Measurements from ENCODE around the gene SLC30A2. TPM values are rescaled to one million over a fixed set of nuclear protein-coding genes. Genes with fewer than 3 reads are reported as not detected.
A peak's percentile ranks its signal among the peaks of the same experiment; 100 is the strongest.

SLC30A2 gene
- total and polyA plus RNA-seq, 9 of the 15 experiments (the other 6 are each of a cell fraction or from before 2014, with no cell fraction given), result 0.01 to 0.18 (median 0.06) TPM; not detected in 3

GRCh38 chr1:26045722-26046245, at the start of gene SLC30A2 (continued):
- TF ChIP-seq NRF1 (conservative IDR thresholded peaks at IDR 0.05 in 1 of 2, IDR thresholded peaks at IDR 0.05 in 1 of 2), result 0 out of 4 replicates have a peak, but pooled peaks of 1 of the 2 experiments have one; percentile 6
- no peak for TF ChIP-seq TEAD2 (tag; IDR thresholded peaks at IDR 0.05)
- TF ChIP-seq, protein P1, sequence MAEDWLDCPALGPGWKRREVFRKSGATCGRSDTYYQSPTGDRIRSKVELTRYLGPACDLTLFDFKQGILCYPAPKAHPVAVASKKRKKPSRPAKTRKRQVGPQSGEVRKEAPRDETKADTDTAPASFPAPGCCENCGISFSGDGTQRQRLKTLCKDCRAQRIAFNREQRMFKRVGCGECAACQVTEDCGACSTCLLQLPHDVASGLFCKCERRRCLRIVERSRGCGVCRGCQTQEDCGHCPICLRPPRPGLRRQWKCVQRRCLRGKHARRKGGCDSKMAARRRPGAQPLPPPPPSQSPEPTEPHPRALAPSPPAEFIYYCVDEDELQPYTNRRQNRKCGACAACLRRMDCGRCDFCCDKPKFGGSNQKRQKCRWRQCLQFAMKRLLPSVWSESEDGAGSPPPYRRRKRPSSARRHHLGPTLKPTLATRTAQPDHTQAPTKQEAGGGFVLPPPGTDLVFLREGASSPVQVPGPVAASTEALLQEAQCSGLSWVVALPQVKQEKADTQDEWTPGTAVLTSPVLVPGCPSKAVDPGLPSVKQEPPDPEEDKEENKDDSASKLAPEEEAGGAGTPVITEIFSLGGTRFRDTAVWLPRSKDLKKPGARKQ (CRISPR knock-in tag; IDR thresholded peaks at IDR 0.05), result 0 out of 2 replicates have a peak, but pooled peaks have one; percentile 68
- no peak for TF ChIP-seq PHB2 (IDR thresholded peaks at IDR 0.05; ENCODE audit: low read depth)
- peak in 1 of 3 experiments; percentile 4; a peak in 1 of 6 replicates for TF ChIP-seq CTCF (IDR thresholded peaks at IDR 0.05 in 2 of 3, conservative IDR thresholded peaks at IDR 0.05 in 1 of 3; ENCODE audit: insufficient read depth in 2 of 3, low read depth in 1 of 3, low read length in 3 of 3)
- TF ChIP-seq GABPB1 (CRISPR knock-in tag; IDR thresholded peaks at IDR 0.05), result 0 out of 2 replicates have a peak, but pooled peaks have one; percentile 32
